ENCODE measurements around the gene SLC12A9.
A peak's percentile ranks its signal among the peaks of the same experiment; 100 is the strongest.

GRCh38 chr7:100886142-100886935, 33.8 kb downstream of the SLC12A9 start:
- TF ChIP-seq ZNF596 (tag by site-specific recombination; IDR thresholded peaks at IDR 0.05) (no peak), CTCF (tag by site-specific recombination; IDR thresholded peaks at IDR 0.05) (no peak), ZNF148 (tag by site-specific recombination; IDR thresholded peaks at IDR 0.05; ENCODE audit: borderline replicate concordance) (no peak), OVOL3 (tag by site-specific recombination; IDR thresholded peaks at IDR 0.05) (no peak), ZNF394 (tag by site-specific recombination; IDR thresholded peaks at IDR 0.05; ENCODE audit: borderline replicate concordance) (peak; percentile 40; the same call in 1 of the 2 replicates), ZNF629 (tag by site-specific recombination; IDR thresholded peaks at IDR 0.05) (no peak), ZNF48 (tag by site-specific recombination; IDR thresholded peaks at IDR 0.05) (no peak), ZNF274 (IDR thresholded peaks at IDR 0.05; ENCODE audit: low read length) (no peak), ZNF274 (tag by site-specific recombination; IDR thresholded peaks at IDR 0.05; ENCODE audit: borderline replicate concordance) (no peak), ZSCAN18 (tag by site-specific recombination; IDR thresholded peaks at IDR 0.05) (no peak), REST (tag by site-specific recombination; IDR thresholded peaks at IDR 0.05) (no peak), ZNF157 (tag by site-specific recombination; IDR thresholded peaks at IDR 0.05) (no peak), ZNF501 (tag by site-specific recombination; IDR thresholded peaks at IDR 0.05) (no peak)
